Activated T-cell treated with anti-CD3 and anti-CD28 coated beads for 24 hours (primary cell): ENCODE measurements around the gene FAM72B.
"Not testable (repeated sequence)": the region's sequence is repeated elsewhere in the genome, so short reads cannot be mapped to it uniquely, and the experiment has no call there.

Experiments used
- DNase-seq: peaks from one replicate; pipeline ENCODE4 v3.0.0-alpha.2; 2020; ENCODE audit warnings: low read depth

The FAM72B gene

GRCh38 chr1:121152788-121153187, 31.4 kb downstream of the FAM72B start:
- DNase-seq = not testable (repeated sequence)

GRCh38 chr1:121151294-121151693, 32.8 kb downstream of the FAM72B start:
- not testable (repeated sequence) for DNase-seq

GRCh38 chr1:121148489-121149190, 35.5 kb downstream of the FAM72B start:
- DNase-seq = not testable (repeated sequence)

- DNase-seq = not testable (repeated sequence)
Observed at GRCh38 chr1:121140393-121140792, 43.7 kb downstream of the FAM72B start.

GRCh38 chr1:121131494-121131893, 52.6 kb downstream of the FAM72B start:
- DNase-seq = not testable (repeated sequence)

GRCh38 chr1:121118480-121118824, 65.7 kb downstream of the FAM72B start:
- DNase-seq = not testable (repeated sequence)
